Mesodermal cell (in vitro differentiated cells): Measurements from ENCODE around the gene STAB2.

Experiments used
- H3K27ac ChIP-seq: 2 replicates; pipeline ENCODE4 v1.7.0; 2013; ENCODE audit warnings: mild to moderate bottlenecking, low read depth, low read length, moderate library complexity; ENCODE audit not compliant: severe bottlenecking
- H3K36me3 ChIP-seq: 2 replicates; pipeline ENCODE4 v1.7.1; 2013; ENCODE audit warnings: mild to moderate bottlenecking, low read length, moderate library complexity; ENCODE audit not compliant: control insufficient read depth, insufficient read depth
- H3K4me1 ChIP-seq: one replicate; pipeline ENCODE4 v1.7.1; 2013; ENCODE audit warnings: mild to moderate bottlenecking, low read length; ENCODE audit not compliant: insufficient read depth, control insufficient read depth, poor library complexity, severe bottlenecking
- H3K4me3 ChIP-seq: 2 replicates; pipeline ENCODE4 v1.7.0; 2013; ENCODE audit warnings: low read length, control low read depth, mild to moderate bottlenecking; ENCODE audit not compliant: insufficient read depth, poor library complexity, severe bottlenecking; ENCODE audit errors: extremely low read depth
- H3K9me3 ChIP-seq: 2 replicates; pipeline ENCODE4 v1.7.1; 2013; ENCODE audit warnings: mild to moderate bottlenecking, low read length, moderate library complexity; ENCODE audit not compliant: control insufficient read depth
- WGBS, 2 experiments: methylation state at CpG; one replicate each; pipeline ENCODE4 v1.1.5; 2013; ENCODE audit warnings: missing lambda C conversion rate in 2 of 2; ENCODE audit not compliant: insufficient coverage in 2 of 2; 5-methylcytosine and 5-hydroxymethylcytosine counted together

Gene STAB2

GRCh38 chr12:103798586-103798985, 211.5 kb downstream of the STAB2 start:
- Histone ChIP-seq H3K4me3 (no peak overlapping the region), H3K27ac (no peak overlapping the region), H3K4me1 (peaks cover 7% of the 10 kb centered on the region), H3K36me3 (peaks cover 27% of the 10 kb centered on the region), H3K9me3 (no peaks in the 10 kb centered on the region)
- WGBS, 2 experiments: 89 to 100% methylated on average over 3 of the region's 4 CpGs

- Histone ChIP-seq H3K27ac (no peak overlapping the region), H3K4me1 (peaks cover 7% of the 10 kb centered on the region), H3K36me3 (peaks cover 23% of the 10 kb centered on the region), H3K9me3 (no peaks in the 10 kb centered on the region), H3K4me3 (no peak overlapping the region)
- WGBS, 2 experiments: 85 to 100% methylated on average over 3 of the region's 4 CpGs
Measured at GRCh38 chr12:103799504-103799856, 212.4 kb downstream of the STAB2 start.

- H3K9me3 ChIP-seq: no peaks in the 10 kb centered on the region
- H3K27ac ChIP-seq: no peak overlapping the region
- no peak overlapping the region for H3K4me3 ChIP-seq
- 92 to 95% methylated on average over 9 to 11 of the region's 16 CpGs for WGBS, 2 experiments
- H3K36me3 ChIP-seq: peaks cover 17% of the 10 kb centered on the region
- H3K4me1 ChIP-seq: peaks cover 8% of the 10 kb centered on the region
Measured at GRCh38 chr12:103799857-103800771, 213.0 kb downstream of the STAB2 start.

GRCh38 chr12:103801709-103802585, 214.9 kb downstream of the STAB2 start:
- Histone ChIP-seq H3K4me1 (peaks cover 10% of the 10 kb centered on the region), H3K27ac (peak overlapping the region; percentile 80), H3K36me3 (peaks cover 10% of the 10 kb centered on the region), H3K4me3 (no peak overlapping the region), H3K9me3 (no peaks in the 10 kb centered on the region)
- 94 to 96% methylated on average over 8 to 9 of the region's 11 CpGs for whole genome bisulfite sequencing, 2 experiments

GRCh38 chr12:103802586-103802886, 215.5 kb downstream of the STAB2 start:
- Histone ChIP-seq H3K4me3 (no peak overlapping the region), H3K4me1 (peaks cover 10% of the 10 kb centered on the region), H3K9me3 (no peaks in the 10 kb centered on the region), H3K27ac (peak overlapping the region; percentile 67), H3K36me3 (peaks cover 10% of the 10 kb centered on the region)
- 100% methylated on average over 1 of the region's 1 CpG; no CpG with 5 or more reads in 1 of the 2 experiments for WGBS, 2 experiments

GRCh38 chr12:103803847-103804246, 216.8 kb downstream of the STAB2 start:
- Histone ChIP-seq H3K9me3 (no peaks in the 10 kb centered on the region), H3K4me1 (peaks cover 10% of the 10 kb centered on the region), H3K4me3 (no peak overlapping the region), H3K27ac (no peak overlapping the region), H3K36me3 (peaks cover 4% of the 10 kb centered on the region)
- WGBS, 2 experiments: no CpG with 5 or more reads among the region's 1 CpG

- Histone ChIP-seq H3K9me3 (no peaks in the 10 kb centered on the region), H3K36me3 (peaks cover 9% of the 10 kb centered on the region), H3K4me3 (no peak overlapping the region), H3K27ac (peak overlapping the region; percentile 88), H3K4me1 (peaks cover 10% of the 10 kb centered on the region)
- WGBS, 2 experiments: 100% methylated on average over 1 to 3 of the region's 5 CpGs
Measured at GRCh38 chr12:103805655-103806360, 218.7 kb downstream of the STAB2 start.

GRCh38 chr12:103806803-103807202, 219.7 kb downstream of the STAB2 start:
- WGBS, 2 experiments: 92 to 100% methylated on average over 2 to 4 of the region's 4 CpGs
- Histone ChIP-seq H3K27ac (no peak overlapping the region), H3K36me3 (peaks cover 9% of the 10 kb centered on the region), H3K9me3 (no peaks in the 10 kb centered on the region), H3K4me1 (peaks cover 10% of the 10 kb centered on the region), H3K4me3 (no peak overlapping the region)

- H3K4me1 ChIP-seq: peaks cover 7% of the 10 kb centered on the region
- WGBS, 2 experiments: 95 to 97% methylated on average over 8 to 9 of the region's 9 CpGs
- H3K4me3 ChIP-seq: no peak overlapping the region
- H3K27ac ChIP-seq: no peak overlapping the region
- H3K36me3 ChIP-seq: peaks cover 14% of the 10 kb centered on the region
- H3K9me3 ChIP-seq: no peaks in the 10 kb centered on the region
Measured at GRCh38 chr12:103807561-103808238, 220.6 kb downstream of the STAB2 start.

GRCh38 chr12:103808239-103808880, 221.3 kb downstream of the STAB2 start:
- H3K36me3 ChIP-seq: peaks cover 21% of the 10 kb centered on the region
- 91 to 95% methylated on average over 4 of the region's 6 CpGs for WGBS, 2 experiments
- H3K9me3 ChIP-seq: no peaks in the 10 kb centered on the region
- H3K27ac ChIP-seq: no peak overlapping the region
- H3K4me3 ChIP-seq: no peak overlapping the region
- H3K4me1 ChIP-seq: peaks cover 4% of the 10 kb centered on the region
